HG02870 (cell line): Measurements from ENCODE around the gene CD79B.

Experiments
- ATAC-seq: cut with Tn5 transposase; IDR thresholded peaks from one replicate; pipeline ENCODE4 v1.9.1; 2021; ENCODE audit warnings: mild to moderate bottlenecking, moderate library complexity; ENCODE audit not compliant: unreplicated experiment

CD79B gene

GRCh38 chr17:63954402-63955063, 22.4 kb upstream of the CD79B start:
- ATAC-seq: no peak

DNA sequence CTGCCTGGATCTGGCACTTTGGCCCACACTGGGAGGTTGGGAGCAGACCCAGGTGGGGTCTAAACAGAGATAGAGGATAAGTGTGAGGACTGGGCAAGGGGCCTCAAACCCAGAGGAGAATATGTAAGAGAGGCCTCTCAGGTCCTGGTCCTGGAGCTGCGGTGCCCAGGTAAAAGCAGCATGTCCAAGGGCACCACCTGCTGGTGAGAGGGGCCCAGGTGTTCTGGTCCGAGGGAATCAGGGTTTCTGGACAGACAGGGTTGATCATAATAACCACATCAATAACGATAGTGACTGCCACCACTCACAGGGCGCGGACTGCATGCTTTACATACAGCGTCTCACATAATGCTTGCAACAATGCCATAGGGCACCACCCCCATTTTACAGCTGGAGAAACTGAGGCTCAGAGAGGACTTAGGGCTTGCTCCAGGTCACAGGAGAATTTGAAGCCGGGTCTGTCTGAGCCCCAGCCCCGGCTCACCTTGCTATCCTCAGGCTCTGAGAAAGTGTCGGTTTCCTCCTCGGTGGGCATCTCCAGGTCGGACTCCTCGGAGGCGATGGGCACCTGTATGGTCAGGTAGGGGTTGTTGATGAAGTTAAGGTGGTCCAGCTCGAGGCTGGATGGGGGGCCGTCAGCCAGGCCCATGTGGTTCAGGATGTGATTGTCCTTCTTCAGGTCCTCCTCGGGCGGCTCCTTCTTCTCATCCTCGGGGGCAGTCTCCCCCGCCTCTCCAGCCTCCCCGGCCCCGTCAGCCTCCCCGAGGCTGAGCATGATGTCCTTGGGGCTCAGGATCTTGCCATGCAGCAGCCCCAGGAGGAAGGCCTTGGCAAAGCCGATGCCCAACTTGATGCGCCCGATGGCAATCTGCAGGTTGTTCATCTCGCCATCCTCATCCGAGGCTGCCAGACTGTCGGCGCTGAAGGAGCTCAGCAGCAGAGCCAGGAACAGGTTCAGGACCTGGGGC, 19.1 kb upstream of the CD79B start:
- no peak for ATAC-seq

GRCh38 chr17:63949576-63950250, 17.6 kb upstream of the CD79B start:
- no peak for ATAC-seq

GRCh38 chr17:63948521-63948920, 16.4 kb upstream of the CD79B start:
- ATAC-seq: no peak

GRCh38 chr17:63947711-63948330, 15.7 kb upstream of the CD79B start:
- ATAC-seq: no peak

GRCh38 chr17:63946440-63947363, 14.6 kb upstream of the CD79B start:
- no peak for ATAC-seq

- no peak for ATAC-seq
Measured at GRCh38 chr17:63945784-63946439, 13.8 kb upstream of the CD79B start.

DNA sequence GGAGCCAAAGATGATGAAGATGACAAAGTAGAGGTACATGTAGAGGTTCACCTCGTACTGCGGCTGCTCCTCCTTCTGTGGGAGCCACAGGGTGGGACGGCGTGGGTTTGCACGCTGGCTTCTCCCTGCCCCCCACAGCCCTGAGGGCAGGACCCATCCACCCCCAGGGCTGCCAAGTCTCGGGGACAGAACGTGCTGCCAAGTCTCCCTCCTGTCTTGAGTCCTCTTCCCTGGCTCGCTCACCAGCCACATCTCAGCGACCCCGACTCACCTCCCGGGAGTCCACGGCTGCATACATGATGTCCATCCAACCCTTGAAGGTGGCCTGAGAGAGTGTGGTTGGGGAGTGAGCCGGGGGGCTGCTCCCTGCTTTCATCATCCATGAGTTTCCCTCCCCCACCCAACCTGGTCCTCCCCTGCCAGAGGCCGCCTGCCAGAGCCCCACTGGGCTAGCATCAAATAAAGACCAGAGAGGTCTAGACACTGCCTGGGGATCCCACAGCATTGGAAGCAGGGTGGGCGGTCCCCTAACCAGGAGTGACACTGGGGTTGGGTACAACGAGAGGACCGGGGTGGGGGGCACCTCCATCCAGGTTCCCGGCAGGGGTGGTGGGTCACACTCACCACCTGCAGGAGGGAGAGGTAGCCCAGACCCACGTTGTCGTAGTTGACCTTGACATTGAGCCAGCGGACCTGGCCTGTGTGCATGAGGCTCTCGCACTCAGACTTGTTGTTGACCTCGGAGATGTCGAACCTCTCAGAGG, 12.8 kb upstream of the CD79B start:
- no peak for ATAC-seq

GRCh38 chr17:63943745-63944144, 11.6 kb upstream of the CD79B start:
- ATAC-seq: no peak

DNA sequence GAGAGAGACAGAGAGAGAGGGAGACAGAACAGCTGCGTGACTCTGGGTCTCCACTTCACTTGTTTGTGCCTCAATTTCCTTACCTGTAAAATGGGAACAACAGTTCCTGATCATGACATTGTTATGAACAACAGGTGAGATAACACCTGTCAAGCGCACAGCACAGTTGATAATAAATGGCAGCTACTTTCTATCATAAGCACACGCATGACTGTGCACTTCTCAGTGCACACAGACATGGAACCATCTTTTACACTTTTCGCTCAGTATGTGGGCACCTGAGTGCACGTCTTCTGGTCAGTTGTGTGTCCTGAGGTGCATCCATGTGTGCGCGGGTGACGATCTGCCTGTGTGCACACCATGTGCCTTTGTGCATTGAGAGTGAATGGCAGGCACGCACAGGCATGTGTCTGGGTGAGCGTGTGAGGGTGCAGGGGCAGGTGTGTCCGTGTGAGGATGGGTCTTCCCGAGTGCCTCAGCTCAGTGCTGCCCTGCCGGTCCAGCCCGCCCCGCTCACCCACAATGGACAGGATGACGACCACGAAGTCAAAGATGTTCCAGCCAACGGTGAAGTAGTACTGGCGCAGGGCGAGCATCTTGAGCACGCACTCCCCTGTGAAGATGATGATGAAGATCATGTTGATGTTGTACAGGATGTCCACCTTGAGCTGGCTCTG, 10.3 kb upstream of the CD79B start:
- no peak for ATAC-seq

GRCh38 chr17:63941751-63942150, 9.6 kb upstream of the CD79B start:
- no peak for ATAC-seq

DNA sequence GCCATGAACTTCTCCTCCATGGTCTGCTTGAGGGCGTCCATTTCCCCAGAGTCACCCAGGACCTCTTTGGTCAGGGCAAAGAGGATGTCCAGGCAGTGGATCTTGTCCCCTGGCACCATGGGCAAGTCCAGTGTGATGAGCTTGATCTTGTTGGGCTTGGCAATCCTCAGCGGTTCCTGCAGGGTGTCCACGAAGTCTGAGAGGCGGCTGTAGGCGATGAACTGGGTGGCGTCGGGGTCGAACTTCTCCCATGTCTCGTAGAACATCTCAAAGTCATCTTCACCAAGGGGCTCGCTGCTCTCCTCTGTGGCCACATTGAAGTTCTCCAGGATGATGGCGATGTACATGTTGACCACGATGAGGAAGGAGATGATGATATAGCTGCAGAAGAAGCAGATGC, 9.0 kb upstream of the CD79B start:
- no peak for ATAC-seq

GRCh38 chr17:63940584-63940983, 8.5 kb upstream of the CD79B start:
- ATAC-seq: no peak

- no peak for ATAC-seq
Measured at GRCh38 chr17:63939884-63940283, 7.8 kb upstream of the CD79B start.

GRCh38 chr17:63939401-63939800, 7.3 kb upstream of the CD79B start:
- ATAC-seq: no peak

DNA sequence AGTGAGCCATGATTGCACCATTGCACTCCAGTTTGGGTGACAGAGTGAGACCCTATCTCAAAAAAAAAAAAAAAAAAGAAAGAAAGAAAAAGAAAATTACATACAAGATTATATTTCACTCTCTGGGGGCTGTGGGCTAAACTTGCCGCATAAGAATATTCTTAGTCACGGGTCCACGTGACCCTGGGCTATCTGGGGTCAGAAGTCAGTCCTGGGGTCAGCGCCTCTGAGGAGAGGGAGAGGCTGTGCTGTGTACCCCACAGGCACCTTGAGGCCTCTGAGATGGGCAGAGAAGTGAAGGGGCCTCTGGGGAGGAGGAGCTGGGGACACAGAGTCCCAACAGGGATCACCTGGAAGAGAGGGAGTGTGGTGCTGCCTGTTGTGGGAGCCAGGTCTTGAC, 5.8 kb upstream of the CD79B start:
- no peak for ATAC-seq

DNA sequence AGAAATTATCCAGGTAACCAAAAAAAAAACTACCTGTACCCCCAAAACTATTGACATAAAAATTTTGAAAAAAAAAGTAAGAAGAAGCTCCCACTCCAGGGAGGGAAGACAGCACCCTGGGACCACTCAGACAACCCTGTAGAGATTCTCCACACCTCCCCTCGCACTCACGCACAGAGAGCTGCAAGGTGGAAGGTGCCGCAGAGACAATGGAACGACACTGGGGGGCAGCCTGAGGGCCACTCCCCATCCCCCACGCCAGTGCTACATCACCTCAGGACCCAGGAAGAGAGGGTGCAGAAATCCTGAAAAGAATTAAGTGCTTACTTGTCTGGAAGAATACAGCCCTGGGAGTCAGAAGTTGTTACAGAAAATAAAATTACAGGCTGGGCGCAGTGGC, 5.2 kb upstream of the CD79B start:
- no peak for ATAC-seq
